ENCODE data around the gene KANSL2. TPM values are rescaled to one million over a fixed set of nuclear protein-coding genes. Genes with fewer than 3 reads are reported as not detected.

Gene KANSL2
- total and polyA plus RNA-seq, 2 of the 4 experiments (the other 2 are of a cell fraction), result 25.2 to 47.5 TPM

DNA sequence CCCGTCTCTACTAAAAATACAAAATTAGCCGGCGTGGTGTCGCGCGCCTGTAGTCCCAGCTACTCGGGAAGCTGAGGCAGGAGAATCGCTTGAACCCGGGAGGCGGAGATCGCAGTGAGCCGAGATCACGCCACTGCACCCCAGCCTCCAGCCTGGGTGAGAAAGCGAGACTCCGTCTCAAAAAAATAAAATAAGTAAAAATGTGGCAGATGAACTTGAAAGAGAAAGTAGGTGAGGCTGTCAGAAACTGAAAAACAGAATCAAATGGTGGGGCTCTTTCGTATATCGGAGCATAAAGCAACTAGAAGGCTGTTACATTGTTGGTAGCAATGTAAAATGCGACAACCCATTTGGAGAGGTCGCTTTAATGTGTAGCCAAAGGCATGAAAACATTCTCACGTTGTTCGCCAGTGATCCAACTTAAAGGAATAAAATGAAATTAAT is 35.2 kb upstream of the KANSL2 start:
- H3K9me3 ChIP-seq (ENCODE audit: control insufficient read depth, insufficient read depth, low read length), result no peaks in the 10 kb centered on the region
- ATAC-seq (ENCODE audit: low read depth), result no peak; the same call in 1 of the 2 replicates
- H3K27ac ChIP-seq (ENCODE audit: insufficient read depth, low read length), result peak overlapping the region; percentile 46
- H3K4me1 ChIP-seq (ENCODE audit: control insufficient read depth, insufficient read depth, low read length), result peaks cover 3% of the 10 kb centered on the region; the same call in 1 of the 2 replicates
- CTCF ChIA-PET, result interaction anchor here (1.2 kb wide), 1 partner anchor 10 kb away, joined by 5 read pairs; a partner anchor contains a TSS
- H2AK5ac ChIP-seq (ENCODE audit: low read depth, low read length), result peak overlapping the region; percentile 32; the same call in 1 of the 2 replicates
- H2BK15ac ChIP-seq (ENCODE audit: low read depth, low read length), result 0 out of 3 replicates have a peak overlapping the region, but pooled peaks have one; percentile 66
- in situ Hi-C loops (cut with MboI; ENCODE audit: low sequenced_read_pairs) (no loop called here), dilution Hi-C loops (cut with HindIII; ENCODE audit: low sequenced_read_pairs, unreplicated experiment) (no loop called here), intact Hi-C loops (cut with micrococcal nuclease) (loop anchor here (1.0 kb wide), 1 partner anchor 94 kb away; no protein-coding TSS in a partner anchor)
- H3K14ac ChIP-seq (replicated peaks; ENCODE audit: low read depth, low read length), result peak overlapping the region; percentile 10
- TF ChIP-seq CTCF (conservative IDR thresholded peaks at IDR 0.05; ENCODE audit: low read depth, low read length) (no peak), USF2 (IDR thresholded peaks at IDR 0.05; ENCODE audit: low read depth, low read length) (no peak), NFE2L2 (IDR thresholded peaks at IDR 0.05; ENCODE audit: low read depth, low read length) (no peak), RAD21 (IDR thresholded peaks at IDR 0.05; ENCODE audit: low read length) (no peak), FOS (IDR thresholded peaks at IDR 0.05; ENCODE audit: low read depth, low read length) (no peak), MAZ (IDR thresholded peaks at IDR 0.05; ENCODE audit: borderline replicate concordance, low read depth, low read length) (no peak), RCOR1 (IDR thresholded peaks at IDR 0.05; ENCODE audit: insufficient replicate concordance, low read length) (peak; percentile 78)
- no TSS peak for BruUV-seq (replicated peaks)
- peaks cover 18% of the 10 kb centered on the region; the same call in 1 of the 2 replicates for H4K20me1 ChIP-seq (ENCODE audit: insufficient read depth, low read length)
- WGBS, 2 experiments (ENCODE audit: extremely low coverage in 2 of 2, insufficient read length in 1 of 2), result no CpG with 5 or more reads among the region's 21 CpGs
- DNase-seq, result peak; percentile 4
- H3K18ac ChIP-seq (ENCODE audit: low read depth, low read length), result no peak overlapping the region
- peak overlapping the region; percentile 39 for H4K5ac ChIP-seq (ENCODE audit: low read depth, low read length)
- peak overlapping the region; percentile 59 for H4K91ac ChIP-seq (ENCODE audit: insufficient read depth, low read depth, low read length)
- H3K56ac ChIP-seq (ENCODE audit: extremely low read depth, insufficient read depth, low read length), result peak overlapping the region; percentile 70; the same call in 1 of the 2 replicates
- peak overlapping the region; percentile 69 for H3K4me3 ChIP-seq (ENCODE audit: insufficient read depth, low read depth, low read length)
- H2AK9ac ChIP-seq (replicated peaks; ENCODE audit: low read depth, low read length, poor library complexity), result no peak overlapping the region
- H2BK5ac ChIP-seq (ENCODE audit: low read depth, low read length, poor library complexity, severe bottlenecking), result peak overlapping the region; percentile 9
- 0 out of 2 replicates have a peak overlapping the region, but pooled peaks have one; percentile 16 for H2BK120ac ChIP-seq (ENCODE audit: low read depth, low read length)
- H3K4ac ChIP-seq (ENCODE audit: low read depth, low read length), result peak overlapping the region; percentile 57; the same call in 1 of the 2 replicates
- peak overlapping the region; percentile 50 for H2AFZ ChIP-seq (replicated peaks; ENCODE audit: low read length, poor library complexity)
- peaks cover 9% of the 10 kb centered on the region; the same call in 1 of the 2 replicates for H3K9me1 ChIP-seq (ENCODE audit: insufficient read depth, low read length)
- H3K27me3 ChIP-seq (ENCODE audit: control insufficient read depth, insufficient read depth, low read length), result no peaks in the 10 kb centered on the region
- H3K79me1 ChIP-seq (ENCODE audit: low read depth in 1 of 2, low read length in 2 of 2), result peaks cover 7 to 32% of the 10 kb centered on the region in 2 experiments; a peak in 3 of 4 replicates
- peak overlapping the region; percentile 57; the same call in 1 of the 2 replicates for H3K9ac ChIP-seq (ENCODE audit: low read depth, low read length)
- H3K4me2 ChIP-seq (ENCODE audit: low read depth, low read length), result peak overlapping the region; percentile 62
- peaks cover 10% of the 10 kb centered on the region for H3K36me3 ChIP-seq (ENCODE audit: control insufficient read depth, insufficient read depth, low read length)
- H3K23ac ChIP-seq (ENCODE audit: low read depth, low read length), result peak overlapping the region; percentile 88; the same call in 1 of the 2 replicates
- POLR2A ChIA-PET (ENCODE audit: unreplicated experiment), result no interaction called here
- no peak overlapping the region for H2BK20ac ChIP-seq (ENCODE audit: low read depth, low read length)
- H4K8ac ChIP-seq (ENCODE audit: low read depth in 2 of 2, low read length in 2 of 2), result peak overlapping the region; percentile 84 to 94

All from IMR-90 (cell line).